ENCODE results near the gene SGMS1.
A peak's percentile ranks its signal among the peaks of the same experiment; 100 is the strongest.

The SGMS1 gene

GRCh38 chr10:50398381-50398780 is 225.4 kb downstream of the SGMS1 start:
- no peak overlapping the region for H2AFZ ChIP-seq (ENCODE audit: low read depth, low read length)
- H3K4me1 ChIP-seq (ENCODE audit: low read length): peaks cover 26% of the 10 kb centered on the region
- H3K79me2 ChIP-seq (ENCODE audit: low read length): peaks cover 4% of the 10 kb centered on the region; the same call in 1 of the 2 replicates
- H4K20me1 ChIP-seq (ENCODE audit: insufficient read depth, low read length): peaks cover 17% of the 10 kb centered on the region; the same call in 1 of the 2 replicates
- no peak overlapping the region for H3K4me3 ChIP-seq (ENCODE audit: low read length)
- no peak overlapping the region for H3K27ac ChIP-seq (ENCODE audit: low read length)
- H3K9ac ChIP-seq (ENCODE audit: low read length): no peak overlapping the region
- no peak for TF ChIP-seq CTCF (IDR thresholded peaks at IDR 0.05; ENCODE audit: low read depth, low read length)
- TF ChIP-seq EZH2phosphoT487 (IDR thresholded peaks at IDR 0.05; ENCODE audit: low read depth): no peak
- H3K9me3 ChIP-seq (ENCODE audit: insufficient read depth, low read length): no peaks in the 10 kb centered on the region
- no peaks in the 10 kb centered on the region for H3K36me3 ChIP-seq (replicated peaks; ENCODE audit: low read depth, low read length)
- H3K27me3 ChIP-seq (ENCODE audit: low read depth, low read length): no peaks in the 10 kb centered on the region
- H3K4me2 ChIP-seq (ENCODE audit: low read length): no peak overlapping the region

DNA sequence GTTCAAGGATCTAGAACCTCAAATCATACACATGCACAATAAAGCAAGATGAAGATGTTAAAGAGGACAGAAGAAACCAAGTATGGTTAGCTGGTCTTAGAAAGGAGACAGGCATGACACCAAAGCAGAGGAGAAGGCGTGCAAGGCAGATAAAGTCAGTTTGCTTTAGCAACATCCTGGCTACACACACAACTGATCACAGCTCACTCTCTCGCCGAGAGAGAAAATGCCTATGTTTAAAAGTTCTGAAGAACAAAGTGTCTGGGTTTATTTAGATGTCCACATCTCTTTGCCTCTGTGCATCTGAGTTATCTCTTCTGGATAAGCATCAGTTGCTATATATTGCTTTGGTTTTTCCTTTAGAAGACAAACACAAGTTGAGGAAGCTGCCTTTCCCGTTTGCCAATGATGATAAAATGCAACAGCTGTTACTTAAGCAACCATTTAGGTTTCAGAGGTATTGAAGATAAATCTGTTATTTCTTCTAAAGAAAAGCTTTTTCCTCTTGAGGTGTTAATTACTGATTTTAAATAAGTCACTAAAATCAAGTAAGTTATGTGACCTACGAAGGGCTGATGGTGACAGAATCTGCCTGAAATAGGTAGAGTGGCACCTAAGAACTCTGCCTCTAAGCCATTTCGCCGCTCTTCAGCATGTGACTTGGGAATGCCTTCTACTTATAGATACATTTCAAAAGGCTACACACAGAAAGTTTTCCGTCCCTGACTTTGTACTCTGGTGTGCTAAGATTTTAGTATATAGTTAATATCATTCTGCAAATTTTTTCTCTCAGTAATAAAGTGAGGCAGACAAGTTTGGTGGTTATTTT is 226.2 kb downstream of the SGMS1 start:
- peaks cover 26% of the 10 kb centered on the region for H3K4me1 ChIP-seq (ENCODE audit: low read length)
- H3K27ac ChIP-seq (ENCODE audit: low read length): no peak overlapping the region
- peak overlapping the region; percentile 51 for H3K4me3 ChIP-seq (ENCODE audit: low read length)
- H3K27me3 ChIP-seq (ENCODE audit: low read depth, low read length): no peaks in the 10 kb centered on the region
- no peaks in the 10 kb centered on the region for H3K36me3 ChIP-seq (replicated peaks; ENCODE audit: low read depth, low read length)
- TF ChIP-seq EZH2phosphoT487 (IDR thresholded peaks at IDR 0.05; ENCODE audit: low read depth) (no peak), CTCF (IDR thresholded peaks at IDR 0.05; ENCODE audit: low read depth, low read length) (no peak)
- no peak overlapping the region for H3K9ac ChIP-seq (ENCODE audit: low read length)
- H3K79me2 ChIP-seq (ENCODE audit: low read length): peaks cover 4% of the 10 kb centered on the region; the same call in 1 of the 2 replicates
- H4K20me1 ChIP-seq (ENCODE audit: insufficient read depth, low read length): peaks cover 17% of the 10 kb centered on the region; the same call in 1 of the 2 replicates
- H3K9me3 ChIP-seq (ENCODE audit: insufficient read depth, low read length): no peaks in the 10 kb centered on the region
- no peak overlapping the region for H2AFZ ChIP-seq (ENCODE audit: low read depth, low read length)
- H3K4me2 ChIP-seq (ENCODE audit: low read length): peak overlapping the region; percentile 73

- Histone ChIP-seq H3K9me3 (ENCODE audit: insufficient read depth, low read length) (no peaks in the 10 kb centered on the region), H3K36me3 (replicated peaks; ENCODE audit: low read depth, low read length) (no peaks in the 10 kb centered on the region), H3K79me2 (ENCODE audit: low read length) (peaks cover 4% of the 10 kb centered on the region; the same call in 1 of the 2 replicates), H3K4me3 (ENCODE audit: low read length) (peak overlapping the region; percentile 51), H3K9ac (ENCODE audit: low read length) (no peak overlapping the region), H4K20me1 (ENCODE audit: insufficient read depth, low read length) (peaks cover 17% of the 10 kb centered on the region; the same call in 1 of the 2 replicates), H3K4me2 (ENCODE audit: low read length) (peak overlapping the region; percentile 73), H3K27ac (ENCODE audit: low read length) (no peak overlapping the region), H3K27me3 (ENCODE audit: low read depth, low read length) (no peaks in the 10 kb centered on the region), H3K4me1 (ENCODE audit: low read length) (peaks cover 26% of the 10 kb centered on the region), H2AFZ (ENCODE audit: low read depth, low read length) (no peak overlapping the region)
- TF ChIP-seq EZH2phosphoT487 (IDR thresholded peaks at IDR 0.05; ENCODE audit: low read depth) (no peak), CTCF (IDR thresholded peaks at IDR 0.05; ENCODE audit: low read depth, low read length) (no peak)
These were observed 227.1 kb downstream of the SGMS1 start for GRCh38 chr10:50396491-50397311.

GRCh38 chr10:50395851-50396250 is 227.9 kb downstream of the SGMS1 start:
- Histone ChIP-seq H3K4me3 (ENCODE audit: low read length) (peak overlapping the region; percentile 51), H3K9ac (ENCODE audit: low read length) (no peak overlapping the region), H2AFZ (ENCODE audit: low read depth, low read length) (no peak overlapping the region), H3K27me3 (ENCODE audit: low read depth, low read length) (no peaks in the 10 kb centered on the region), H3K36me3 (replicated peaks; ENCODE audit: low read depth, low read length) (no peaks in the 10 kb centered on the region), H4K20me1 (ENCODE audit: insufficient read depth, low read length) (peaks cover 17% of the 10 kb centered on the region; the same call in 1 of the 2 replicates), H3K4me2 (ENCODE audit: low read length) (peak overlapping the region; percentile 73), H3K9me3 (ENCODE audit: insufficient read depth, low read length) (no peaks in the 10 kb centered on the region), H3K79me2 (ENCODE audit: low read length) (peaks cover 4% of the 10 kb centered on the region; the same call in 1 of the 2 replicates), H3K27ac (ENCODE audit: low read length) (no peak overlapping the region), H3K4me1 (ENCODE audit: low read length) (peaks cover 26% of the 10 kb centered on the region)
- no peak for TF ChIP-seq EZH2phosphoT487 (IDR thresholded peaks at IDR 0.05; ENCODE audit: low read depth)
- TF ChIP-seq CTCF (IDR thresholded peaks at IDR 0.05; ENCODE audit: low read depth, low read length): no peak
